Measurements from ENCODE around the gene SERP1.
"Not testable (repeated sequence)": the region's sequence is repeated elsewhere in the genome, so short reads cannot be mapped to it uniquely, and the experiment has no call there.

The SERP1 gene

DNA sequence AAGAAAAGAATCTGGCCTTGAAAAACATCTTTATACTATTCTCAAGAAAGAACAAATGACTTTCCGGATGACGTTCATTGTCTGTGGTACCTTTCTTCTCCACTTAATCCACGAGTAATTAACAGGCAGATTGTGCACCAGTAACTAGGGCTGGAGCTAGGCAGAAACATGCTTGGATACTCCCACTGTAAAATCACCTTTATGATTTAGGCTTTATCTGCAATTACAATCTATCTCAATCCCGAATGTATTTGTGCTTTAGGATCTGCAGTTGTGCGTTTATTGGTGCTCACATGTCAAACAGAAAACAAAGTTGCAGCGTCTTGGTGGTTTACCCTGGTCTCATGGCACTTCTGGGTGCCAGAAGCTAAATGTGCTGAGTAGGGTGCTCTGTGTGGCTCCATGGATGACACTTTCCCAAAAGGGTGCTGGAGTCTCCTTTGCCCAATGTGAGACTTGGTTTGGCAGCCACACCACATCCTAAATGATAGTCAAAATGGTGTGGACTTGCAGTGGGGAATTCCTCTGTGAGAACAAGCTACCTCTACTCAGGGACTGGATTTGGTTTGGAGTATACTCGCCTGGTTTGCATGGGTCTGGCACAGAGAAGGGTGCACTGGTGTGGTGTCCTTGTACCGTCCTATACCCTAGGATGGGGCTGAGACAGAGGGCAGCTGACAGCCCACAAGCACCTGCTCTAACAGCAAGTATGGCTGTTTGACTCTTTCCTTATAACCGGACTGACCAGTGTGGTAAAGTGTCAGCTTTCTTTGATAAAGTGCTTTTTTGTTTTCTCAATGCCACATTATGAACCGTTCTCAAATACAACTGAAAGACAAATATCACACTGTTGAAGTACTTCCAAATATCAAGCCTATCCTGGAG is 7.7 kb downstream of the SERP1 start:
- DNase-seq = no peak

DNA sequence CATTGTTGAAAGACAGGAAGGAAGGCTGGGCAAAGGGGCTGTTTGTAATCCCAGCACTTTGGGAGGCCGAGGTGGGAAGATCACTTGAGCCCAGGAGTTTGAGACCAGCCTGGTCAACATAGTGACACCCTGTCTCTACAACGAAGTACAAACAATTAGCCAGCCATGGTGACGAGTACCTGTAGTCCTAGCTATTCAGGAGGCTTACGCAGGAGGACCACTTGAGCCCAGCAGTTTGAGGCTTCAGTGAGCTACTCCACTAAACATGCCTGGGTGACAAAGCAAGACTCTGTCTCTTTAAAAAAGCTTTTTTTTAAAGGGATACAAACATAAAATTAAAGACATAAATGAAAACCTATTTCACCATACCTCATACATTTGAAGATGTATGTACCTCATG is 11.1 kb downstream of the SERP1 start:
- no peak for DNase-seq

DNA sequence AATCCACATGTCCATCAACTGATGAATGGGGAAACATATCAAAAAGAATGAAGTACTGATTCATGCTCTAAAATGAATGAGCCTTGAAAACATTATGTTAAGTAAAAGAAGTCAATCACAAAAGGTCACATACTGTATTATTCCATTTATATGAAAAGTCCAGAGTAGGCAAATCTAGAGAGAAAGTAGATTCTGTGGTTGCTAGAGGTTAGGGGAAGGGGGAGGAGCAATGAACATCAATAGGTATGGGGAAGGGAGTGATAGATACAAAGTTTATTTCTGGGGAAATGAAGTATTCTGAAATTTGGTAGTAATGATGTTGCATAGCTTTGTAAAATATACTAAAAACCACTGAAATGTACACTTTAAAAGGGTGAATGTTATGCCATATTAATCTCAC is 14.5 kb downstream of the SERP1 start:
- no peak for DNase-seq

DNA sequence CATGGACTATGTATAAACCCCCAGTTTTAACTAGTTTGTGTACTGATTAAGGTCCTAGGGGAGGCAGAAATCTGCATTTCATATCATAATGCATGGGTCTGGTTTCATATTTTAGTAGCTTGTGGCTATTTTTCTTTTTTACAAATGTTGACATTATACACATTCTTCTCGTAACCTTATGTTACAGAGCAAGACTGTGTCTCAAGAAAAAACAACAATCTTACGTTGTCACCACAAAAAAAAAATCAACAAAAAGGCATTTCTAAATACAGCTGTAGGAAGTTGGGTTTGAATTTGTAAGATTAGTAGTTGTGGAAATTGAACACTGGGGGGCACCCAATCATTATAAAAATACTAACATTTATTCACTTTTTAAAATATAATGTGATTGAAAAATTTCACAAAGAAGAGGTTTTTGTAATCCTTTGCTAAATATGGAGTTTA is 17.9 kb downstream of the SERP1 start:
- peak in 1 of 2 donors; percentile 30 for DNase-seq

DNA sequence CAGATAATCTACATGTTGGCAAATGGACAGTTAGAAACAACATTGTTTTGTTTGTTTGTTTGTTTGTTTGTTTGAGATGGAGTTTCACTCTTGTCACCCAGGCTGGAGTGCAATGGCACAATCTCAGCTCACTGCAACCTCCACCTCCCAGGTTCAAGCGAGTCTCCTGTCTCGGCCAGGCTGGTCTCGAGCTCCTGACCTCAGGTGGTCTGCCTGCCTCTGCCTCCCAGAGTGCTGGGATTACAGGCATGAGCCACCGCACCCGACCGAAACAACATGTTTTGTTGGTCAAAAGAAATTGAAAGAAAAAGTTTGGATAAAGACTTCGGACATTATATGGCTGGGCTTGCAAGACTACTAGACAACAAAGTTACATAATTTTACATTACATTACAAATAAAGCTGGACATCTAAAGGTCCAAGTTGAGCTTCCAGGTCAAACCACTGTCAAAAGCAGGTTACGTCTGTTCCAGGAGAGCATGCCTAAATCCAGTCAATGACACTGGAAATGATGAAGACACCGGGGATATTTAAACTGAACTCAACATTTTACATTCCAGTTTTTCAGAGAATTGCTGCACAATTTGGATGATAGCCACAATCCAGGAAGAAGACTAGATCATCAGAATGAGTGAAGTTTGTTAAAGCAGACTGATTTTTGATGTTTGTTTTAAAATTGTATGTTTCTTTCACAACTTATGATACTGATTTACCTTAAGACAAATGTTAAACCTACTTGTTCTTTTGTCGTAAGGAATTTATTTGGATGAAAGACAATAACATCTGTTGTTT is 18.6 kb downstream of the SERP1 start:
- DNase-seq = no peak

DNA sequence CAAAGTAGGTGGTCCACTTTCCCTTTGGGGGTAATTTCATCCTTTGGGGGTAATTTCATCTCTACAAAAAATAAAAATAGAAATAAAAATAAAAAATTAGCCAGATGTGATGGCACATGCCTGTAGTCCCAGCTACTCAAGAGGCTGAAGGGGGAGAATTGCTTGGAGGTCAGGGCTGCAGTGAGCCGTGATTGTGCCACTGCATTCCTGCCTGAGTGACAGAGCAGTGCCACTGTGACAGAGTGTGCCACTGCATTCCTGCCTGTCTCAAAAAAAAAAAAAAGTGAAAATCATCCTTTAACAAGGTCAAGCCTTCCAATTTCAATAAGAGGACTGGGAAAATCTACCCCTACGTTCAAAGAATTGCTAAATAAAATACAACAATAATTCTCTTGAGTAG is 22.8 kb downstream of the SERP1 start:
- no peak for DNase-seq

DNA sequence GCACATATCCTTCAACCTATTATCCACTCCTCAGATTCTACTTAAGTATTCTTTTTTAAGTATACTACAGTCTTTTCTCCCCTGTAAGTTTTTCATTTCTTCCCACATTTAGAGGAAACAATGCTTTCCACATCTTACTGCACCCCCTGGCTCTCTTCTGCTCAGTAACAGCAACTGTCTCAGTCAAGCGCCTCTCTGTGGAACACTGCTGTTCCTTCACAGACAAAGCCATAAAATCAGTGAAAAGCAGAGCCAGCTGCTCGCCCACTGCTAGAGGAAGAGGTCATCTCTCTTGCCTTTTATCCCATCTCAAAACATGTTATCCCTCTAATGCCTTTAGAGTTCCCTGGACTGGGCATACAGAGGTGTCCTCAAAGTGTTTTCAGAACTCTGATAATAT is 24.8 kb downstream of the SERP1 start:
- no peak for DNase-seq

DNA sequence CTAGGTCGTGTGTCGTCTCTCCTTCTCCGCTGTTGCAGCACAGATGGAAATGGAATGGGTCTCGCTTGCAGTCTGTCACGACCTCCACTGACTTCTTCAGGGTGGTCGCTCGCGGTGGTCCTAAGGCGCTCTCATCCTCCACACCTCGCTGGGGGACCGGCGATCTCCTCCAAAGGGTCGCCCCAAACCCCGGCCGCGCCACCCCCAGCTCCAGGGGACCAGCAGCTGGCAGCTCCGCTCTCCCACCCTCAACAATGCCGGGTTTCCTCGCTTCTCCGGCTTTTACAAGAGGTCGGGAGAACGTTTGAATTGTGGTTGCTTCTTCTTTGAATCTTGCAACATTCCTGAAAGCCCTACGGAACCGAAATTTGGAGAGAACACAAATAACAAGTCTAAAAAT is 25.9 kb downstream of the SERP1 start:
- DNase-seq = no peak

DNA sequence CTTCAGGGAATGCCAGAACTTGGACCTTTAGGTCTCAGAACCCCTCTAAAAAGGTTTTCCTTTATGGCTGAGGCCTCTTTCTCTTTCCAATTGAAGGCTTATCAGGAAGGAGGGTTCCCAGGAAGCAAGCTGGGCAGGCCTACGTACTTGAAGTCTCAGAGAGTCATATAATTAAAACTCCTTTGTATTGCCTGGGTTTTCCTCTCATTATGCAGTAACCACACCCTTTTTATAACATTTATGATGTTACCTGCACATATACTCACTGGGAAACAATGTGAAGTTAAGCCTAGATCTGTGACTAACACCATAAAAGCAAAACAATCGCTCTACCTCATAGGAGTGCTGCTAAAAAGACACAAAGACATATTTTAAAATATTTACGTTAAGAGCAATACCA is 27.3 kb downstream of the SERP1 start:
- no peak for DNase-seq

DNA sequence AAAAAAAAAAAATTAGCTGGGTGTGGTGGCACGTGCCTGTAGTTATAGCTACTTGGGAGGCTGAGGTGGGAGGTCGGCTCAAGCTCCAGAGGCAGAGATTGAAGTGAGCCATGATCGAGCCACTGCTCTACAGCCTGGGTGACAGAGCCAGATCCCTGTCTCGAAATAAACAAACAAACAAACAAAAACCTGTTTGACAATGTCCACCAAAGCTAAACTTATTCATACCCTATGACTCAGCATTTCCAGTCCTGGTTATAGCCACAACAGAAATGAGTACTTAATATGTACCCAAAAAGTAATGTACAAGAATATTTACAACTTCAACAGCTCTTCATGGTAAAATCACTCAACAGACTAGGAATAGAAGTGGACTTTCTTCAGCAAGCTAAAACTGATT is 31.1 kb downstream of the SERP1 start:
- no peak for DNase-seq

DNA sequence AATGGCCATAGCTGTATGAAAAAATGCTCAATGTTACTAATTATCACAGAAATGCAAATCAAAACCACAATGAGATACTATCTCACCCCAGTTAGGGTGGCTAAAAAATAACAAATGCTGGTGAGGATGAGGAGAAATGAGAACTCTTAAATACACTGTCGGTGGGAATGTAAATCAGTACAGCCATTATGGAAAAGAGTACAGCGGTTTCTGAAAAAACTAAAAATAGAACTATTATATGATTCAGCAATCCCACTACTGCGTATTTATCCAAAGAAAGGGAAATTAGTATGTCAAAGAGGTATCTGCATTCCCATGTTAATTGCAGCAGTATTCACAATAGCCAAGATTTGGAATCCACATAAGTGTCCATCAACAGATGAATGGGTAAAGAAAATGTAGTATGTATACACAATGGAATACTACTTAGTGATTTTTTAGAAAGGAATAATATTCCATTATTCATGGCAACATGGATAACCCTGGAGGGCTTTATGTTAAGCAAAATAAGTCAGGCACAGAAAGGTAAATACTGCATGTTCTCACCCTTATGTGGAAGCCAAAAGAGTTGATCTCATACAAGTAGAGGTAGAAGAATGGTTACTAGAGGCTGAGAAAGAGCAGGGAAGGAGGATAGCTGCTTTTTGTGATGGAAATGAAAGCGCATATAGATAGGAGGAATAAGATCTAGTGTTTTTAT is 35.0 kb downstream of the SERP1 start:
- no peak for DNase-seq

DNA sequence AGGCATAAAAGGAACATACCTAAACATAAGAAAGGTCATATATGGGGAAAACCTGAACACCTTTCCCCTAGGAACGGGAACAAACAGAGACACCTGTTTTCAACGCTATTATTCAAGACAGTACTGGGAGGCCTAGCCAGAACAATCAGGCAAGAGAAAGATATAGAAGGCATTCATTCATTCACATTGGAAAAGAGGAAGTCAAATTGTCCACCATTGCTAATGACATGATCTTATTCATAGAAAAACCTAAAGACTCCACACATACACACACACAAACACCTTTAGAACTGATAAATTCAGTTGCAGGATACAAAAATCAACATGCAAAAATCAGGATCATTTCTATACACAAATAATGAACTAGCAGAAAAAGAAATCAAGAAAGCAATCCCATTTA is 36.5 kb downstream of the SERP1 start:
- no peak for DNase-seq

DNA sequence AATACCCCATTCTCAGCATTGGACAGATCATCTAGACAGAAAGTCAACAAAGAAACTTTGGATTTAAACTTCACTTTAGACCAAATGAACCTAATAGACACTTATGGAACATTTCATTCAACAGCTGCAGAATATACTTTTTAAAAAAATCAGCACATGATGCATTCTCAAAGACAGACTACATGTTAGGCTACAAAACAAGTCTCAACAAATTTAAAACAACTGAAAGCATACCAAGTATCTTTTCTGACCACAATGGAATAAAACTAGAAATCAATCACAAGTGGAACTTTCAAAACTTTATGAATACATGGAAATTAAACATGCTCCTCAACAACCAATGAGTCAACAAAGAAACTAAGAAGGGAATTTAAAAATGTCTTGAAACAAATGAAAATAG is 37.9 kb downstream of the SERP1 start:
- DNase-seq = no peak

DNA sequence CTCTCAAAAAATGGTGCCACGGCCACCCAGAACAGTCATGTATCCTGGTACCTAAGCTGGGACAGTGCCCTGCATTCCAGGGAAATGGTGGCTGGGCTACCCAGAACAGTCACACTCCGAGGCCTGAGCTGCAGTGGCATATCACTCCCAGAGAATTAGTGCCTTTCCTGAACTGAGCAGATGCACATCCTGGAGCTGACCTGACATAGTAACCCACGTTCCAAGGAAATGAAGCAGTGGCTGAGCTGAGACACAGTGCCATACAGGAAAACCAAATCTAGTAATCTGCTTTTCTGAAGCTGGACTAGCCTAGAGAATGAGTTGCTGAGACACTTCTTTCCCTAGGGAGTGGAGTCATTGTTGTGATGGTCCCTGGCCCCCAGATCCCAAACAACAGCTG is 41.8 kb downstream of the SERP1 start:
- no peak for DNase-seq

DNA sequence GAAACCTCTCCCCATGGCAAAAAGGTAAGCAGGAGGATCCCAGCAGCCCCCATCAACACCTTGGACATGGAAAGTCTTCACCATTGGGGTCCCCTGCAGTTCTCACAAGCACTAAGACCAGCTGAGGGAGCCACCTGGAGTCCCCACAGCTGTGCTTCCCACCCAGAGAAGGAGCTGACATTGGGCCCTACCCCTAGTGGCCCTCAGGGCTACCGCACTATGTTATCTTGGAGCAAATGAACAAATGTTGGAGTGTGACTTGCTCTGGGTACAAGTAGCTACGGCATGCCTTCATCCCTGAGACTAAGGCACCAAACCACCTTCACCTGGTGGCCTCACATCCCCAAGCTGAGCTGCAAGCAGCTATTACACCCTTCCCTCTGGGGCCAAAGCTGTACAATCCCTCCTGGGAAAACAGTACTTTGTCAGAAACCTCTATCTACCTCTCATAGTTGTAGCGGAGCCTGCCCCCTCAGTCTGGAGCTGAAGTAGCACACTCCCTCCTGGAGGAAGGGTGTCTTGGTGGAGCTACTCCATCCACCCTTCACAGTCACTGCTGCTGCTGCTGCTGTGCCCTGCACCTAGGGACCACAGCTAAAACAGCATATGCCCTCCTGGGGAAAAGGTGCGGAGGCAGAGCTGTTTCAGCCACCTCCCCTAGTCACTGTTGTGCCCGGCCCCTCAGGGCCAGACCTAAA is 42.7 kb downstream of the SERP1 start:
- no peak for DNase-seq

DNA sequence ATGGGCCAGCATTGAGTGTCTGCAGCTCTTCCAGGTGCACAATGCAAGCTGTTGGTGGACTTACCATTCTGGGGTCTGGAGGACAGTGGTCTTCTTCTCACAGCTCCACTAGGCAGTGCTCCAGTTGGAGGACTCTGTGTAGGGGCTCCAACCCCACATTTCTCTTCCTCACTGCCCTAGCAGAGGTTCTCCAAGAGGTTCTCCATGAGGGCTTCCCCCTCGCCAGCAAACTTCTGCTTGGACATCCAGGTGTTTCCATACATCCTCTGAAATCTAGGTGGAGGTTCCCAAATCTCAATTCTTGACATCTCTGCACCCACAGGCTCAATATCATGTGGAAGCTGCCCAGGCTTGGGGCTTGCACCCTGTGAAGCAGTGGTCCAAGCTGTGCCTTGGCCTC is 45.3 kb downstream of the SERP1 start:
- DNase-seq = not testable (repeated sequence)

DNA sequence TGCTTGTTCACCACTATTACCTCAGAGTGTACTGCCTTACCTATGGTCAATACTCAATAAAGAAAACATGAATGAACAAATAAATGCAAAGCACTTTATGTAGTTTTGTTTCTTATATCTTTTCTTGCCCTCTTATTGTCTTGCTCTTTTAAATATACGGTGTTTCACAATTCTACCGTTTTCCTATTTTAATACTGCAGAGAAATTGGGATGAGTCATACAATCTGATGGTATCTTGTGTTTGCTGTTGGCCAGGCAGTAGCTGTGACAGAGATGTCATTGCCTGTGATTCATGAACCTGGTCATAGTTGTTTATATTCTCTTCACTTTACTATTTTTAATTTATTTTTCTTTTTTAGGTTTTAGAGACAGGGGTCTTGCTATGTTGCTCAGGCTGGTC is 48.3 kb downstream of the SERP1 start:
- DNase-seq = no peak

DNA sequence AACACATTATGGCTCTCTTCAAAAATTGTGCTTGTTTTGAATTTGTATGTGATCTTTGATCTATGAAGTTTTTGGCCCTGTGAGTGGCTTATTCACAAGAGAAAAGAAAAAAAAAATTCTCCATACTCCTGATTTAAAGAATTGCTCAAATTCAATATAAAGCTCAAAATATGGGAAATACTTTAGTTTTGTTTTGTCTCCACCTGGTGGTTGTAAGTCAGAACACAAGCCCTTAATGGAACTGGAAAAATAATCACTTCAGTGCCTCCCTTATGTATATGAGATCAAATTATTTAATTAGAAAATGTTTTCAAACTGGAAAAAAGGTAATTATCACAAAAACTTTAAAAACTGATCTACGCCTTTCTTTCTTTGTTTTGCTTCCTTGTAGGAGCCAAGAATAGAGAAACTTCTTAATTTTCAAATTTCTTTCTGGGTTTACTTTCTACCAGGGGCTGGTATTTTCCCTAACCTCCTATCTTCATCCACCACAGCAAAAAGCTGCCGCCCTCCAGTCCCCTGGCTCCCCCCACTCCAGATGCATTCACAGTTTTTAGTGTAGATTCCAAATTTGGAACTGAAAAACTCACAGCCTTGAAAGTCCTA is 50.6 kb downstream of the SERP1 start:
- DNase-seq = peak in 1 of 2 donors; percentile 59

DNA sequence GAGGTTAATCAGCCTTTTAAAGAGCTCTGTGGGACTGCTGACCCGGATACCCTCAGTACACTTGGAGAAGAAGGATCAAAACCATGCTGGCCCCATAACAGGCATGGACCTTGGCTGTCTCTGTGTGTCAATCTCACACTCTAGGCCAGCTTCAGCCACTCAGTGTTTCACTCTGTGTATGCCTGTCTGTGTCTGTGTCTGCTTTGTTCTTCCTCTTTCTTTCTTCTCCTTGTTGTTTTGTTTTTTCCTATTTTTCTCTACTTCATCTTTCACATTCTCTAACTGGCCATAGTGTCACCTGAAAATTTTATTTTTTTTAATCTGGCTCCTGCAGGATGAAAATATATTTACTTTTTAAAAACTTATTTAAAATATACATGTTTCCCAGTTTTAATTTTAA is 51.1 kb downstream of the SERP1 start:
- DNase-seq = no peak

DNA sequence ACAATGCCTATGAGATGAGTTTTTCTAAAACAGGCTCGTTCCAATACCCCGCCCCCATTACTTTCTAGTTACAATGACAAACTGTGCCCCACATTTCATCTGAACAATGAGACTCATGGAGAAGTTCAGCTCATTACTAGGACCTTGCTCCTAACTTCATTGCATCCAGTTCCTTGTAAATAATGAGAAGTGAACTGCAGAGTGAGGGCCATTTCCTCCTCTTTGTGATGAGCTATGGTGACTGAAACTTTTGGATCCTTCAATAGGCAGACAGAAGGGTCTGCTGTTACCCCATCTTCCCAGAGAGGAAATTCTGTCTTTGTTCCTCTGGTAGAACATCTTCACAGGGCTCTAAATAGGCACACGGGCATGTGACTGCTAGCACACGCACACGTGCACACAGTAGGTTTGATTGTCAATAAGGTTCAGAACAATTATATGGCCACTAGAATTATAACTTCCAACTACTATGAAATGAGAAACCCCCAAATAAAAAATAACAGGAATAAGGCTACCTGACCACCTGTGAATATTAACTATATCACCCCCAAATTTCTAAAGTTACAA is 51.8 kb downstream of the SERP1 start:
- DNase-seq = no peak
